ENCODE measurements around the gene XG.

XG gene

DNA sequence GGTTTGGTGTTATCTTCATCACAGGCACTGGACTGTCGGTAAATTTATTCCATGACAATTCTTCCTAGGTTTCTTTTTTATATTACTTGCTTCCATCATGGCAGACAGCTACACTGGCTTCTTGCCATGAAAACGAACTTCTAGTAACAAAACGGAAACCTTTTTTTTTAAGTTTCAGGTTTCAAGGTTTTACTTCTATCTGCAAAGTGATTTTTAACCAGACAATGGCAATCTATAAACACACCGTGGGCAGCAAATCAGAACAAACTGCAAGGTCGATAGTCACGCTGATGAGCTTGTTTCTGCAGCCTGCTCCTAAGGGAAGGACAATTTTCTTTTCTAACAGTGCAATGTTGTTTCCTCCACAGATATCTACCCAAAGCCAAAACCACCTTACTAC, 29.9 kb downstream of the XG start:
- no peak overlapping the region for H3K4me3 ChIP-seq (ENCODE audit: low read depth, low read length)
- TF ChIP-seq, protein P1, sequence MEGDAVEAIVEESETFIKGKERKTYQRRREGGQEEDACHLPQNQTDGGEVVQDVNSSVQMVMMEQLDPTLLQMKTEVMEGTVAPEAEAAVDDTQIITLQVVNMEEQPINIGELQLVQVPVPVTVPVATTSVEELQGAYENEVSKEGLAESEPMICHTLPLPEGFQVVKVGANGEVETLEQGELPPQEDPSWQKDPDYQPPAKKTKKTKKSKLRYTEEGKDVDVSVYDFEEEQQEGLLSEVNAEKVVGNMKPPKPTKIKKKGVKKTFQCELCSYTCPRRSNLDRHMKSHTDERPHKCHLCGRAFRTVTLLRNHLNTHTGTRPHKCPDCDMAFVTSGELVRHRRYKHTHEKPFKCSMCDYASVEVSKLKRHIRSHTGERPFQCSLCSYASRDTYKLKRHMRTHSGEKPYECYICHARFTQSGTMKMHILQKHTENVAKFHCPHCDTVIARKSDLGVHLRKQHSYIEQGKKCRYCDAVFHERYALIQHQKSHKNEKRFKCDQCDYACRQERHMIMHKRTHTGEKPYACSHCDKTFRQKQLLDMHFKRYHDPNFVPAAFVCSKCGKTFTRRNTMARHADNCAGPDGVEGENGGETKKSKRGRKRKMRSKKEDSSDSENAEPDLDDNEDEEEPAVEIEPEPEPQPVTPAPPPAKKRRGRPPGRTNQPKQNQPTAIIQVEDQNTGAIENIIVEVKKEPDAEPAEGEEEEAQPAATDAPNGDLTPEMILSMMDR (IDR thresholded peaks at IDR 0.05; ENCODE audit: control insufficient read depth, extremely low read depth, insufficient read depth): no peak
- no peak for DNase-seq (ENCODE audit: low read depth)

DNA sequence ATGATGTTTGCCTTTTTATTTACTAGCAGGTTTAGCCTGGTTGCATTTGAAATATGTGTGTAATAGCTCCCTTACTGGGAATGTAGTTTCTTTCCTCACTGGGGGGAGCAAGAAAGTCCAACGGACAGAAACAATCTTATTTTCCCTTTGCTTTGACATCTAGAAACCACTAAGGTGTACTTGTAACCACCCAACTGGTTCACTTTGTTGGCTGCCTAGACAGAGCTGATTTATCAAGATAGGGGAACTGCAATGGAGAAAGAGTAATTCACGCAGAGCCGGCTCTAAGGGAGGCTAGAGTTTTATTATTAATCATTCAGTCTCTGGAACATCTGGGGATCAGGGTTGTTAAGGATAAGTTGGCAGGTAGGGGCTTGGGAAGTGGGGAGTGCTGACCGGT, 30.3 kb downstream of the XG start:
- H3K4me3 ChIP-seq (ENCODE audit: low read depth, low read length): no peak overlapping the region
- TF ChIP-seq, protein P1 (IDR thresholded peaks at IDR 0.05; ENCODE audit: control insufficient read depth, extremely low read depth, insufficient read depth): no peak
- DNase-seq (ENCODE audit: low read depth): no peak

GRCh38 chrX:2782778-2783177, 30.9 kb downstream of the XG start:
- no peak for DNase-seq (ENCODE audit: low read depth)
- TF ChIP-seq, protein P1 (IDR thresholded peaks at IDR 0.05; ENCODE audit: control insufficient read depth, extremely low read depth, insufficient read depth): no peak
- H3K4me3 ChIP-seq (ENCODE audit: low read depth, low read length): no peak overlapping the region

DNA sequence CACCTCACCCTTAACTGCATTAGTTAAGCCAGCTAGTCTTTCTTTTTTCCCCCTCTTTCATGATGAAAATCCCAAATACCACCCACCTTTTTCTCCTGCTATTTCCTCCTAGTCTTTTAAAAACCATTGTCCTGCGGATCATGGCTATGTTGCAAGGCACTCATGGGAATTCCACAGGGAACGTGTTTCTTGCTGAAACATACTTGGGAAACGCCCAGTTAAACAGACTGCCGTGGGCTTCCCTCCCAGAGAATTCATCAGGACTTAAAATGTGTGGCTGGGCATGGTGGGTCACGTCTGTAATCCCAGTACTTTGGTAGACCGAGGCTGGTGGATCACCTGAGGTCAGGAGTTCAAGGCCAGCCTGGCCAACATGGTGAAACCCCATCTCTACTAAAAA, 32.2 kb downstream of the XG start:
- H3K4me3 ChIP-seq (ENCODE audit: low read depth, low read length): no peak overlapping the region
- DNase-seq (ENCODE audit: low read depth): no peak
- TF ChIP-seq, protein P1 (IDR thresholded peaks at IDR 0.05; ENCODE audit: control insufficient read depth, extremely low read depth, insufficient read depth): no peak

- TF ChIP-seq, protein P1 (IDR thresholded peaks at IDR 0.05; ENCODE audit: control insufficient read depth, extremely low read depth, insufficient read depth): no peak
- no peak for DNase-seq (ENCODE audit: low read depth)
- no peak overlapping the region for H3K4me3 ChIP-seq (ENCODE audit: low read depth, low read length)
Measured at GRCh38 chrX:2785538-2785937, 33.7 kb downstream of the XG start.

GRCh38 chrX:2788980-2789379, 37.1 kb downstream of the XG start:
- DNase-seq (ENCODE audit: low read depth): no peak
- TF ChIP-seq, protein P1 (IDR thresholded peaks at IDR 0.05; ENCODE audit: control insufficient read depth, extremely low read depth, insufficient read depth): no peak
- H3K4me3 ChIP-seq (ENCODE audit: low read depth, low read length): no peak overlapping the region

DNA sequence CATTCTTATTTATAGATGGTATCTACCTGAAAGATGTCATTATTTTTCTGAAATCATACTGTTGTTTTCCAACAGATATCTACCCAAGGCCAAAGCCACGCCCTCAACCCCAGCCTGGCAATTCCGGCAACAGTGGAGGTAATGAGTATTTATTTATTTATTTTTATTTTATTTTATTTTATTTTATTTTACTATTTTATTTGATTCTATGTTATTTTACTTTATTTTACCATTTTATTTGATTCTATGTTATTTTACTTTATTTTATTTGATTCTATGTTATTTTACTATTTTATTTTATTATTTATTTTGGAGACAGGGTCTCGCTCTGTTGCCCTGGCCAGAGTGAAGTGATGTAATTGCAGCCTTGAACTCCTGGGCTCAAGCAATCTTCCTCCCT, 37.7 kb downstream of the XG start:
- DNase-seq (ENCODE audit: low read depth): no peak
- TF ChIP-seq, protein P1 (IDR thresholded peaks at IDR 0.05; ENCODE audit: control insufficient read depth, extremely low read depth, insufficient read depth): no peak
- H3K4me3 ChIP-seq (ENCODE audit: low read depth, low read length): no peak overlapping the region
